Hindlimb muscle (tissue), 1 donor: ENCODE data around the gene LGALS9C. TPM values are rescaled to one million over a fixed set of nuclear protein-coding genes. Genes with fewer than 3 reads are reported as not detected.
"Not testable (repeated sequence)": the region's sequence is repeated elsewhere in the genome, so short reads cannot be mapped to it uniquely, and the experiment has no call there.

Source experiments
- DNase-seq: peaks from one replicate; pipeline ENCODE4 v3.0.0-alpha.2; 2013
- polyA plus RNA-seq: library from polyadenylated mRNA; unstranded; fragments of 120-200 nt; gene quantifications from one replicate; pipeline ENCODE4 v1.2.1, GENCODE V29; 2013; ENCODE audit not compliant: insufficient read length

The LGALS9C gene
- polyA plus RNA-seq, 1 donor, result not detected

- DNase-seq, result not testable (repeated sequence)
These were observed 2.5 kb downstream of the LGALS9C start for GRCh38 chr17:18478977-18479595.

- not testable (repeated sequence) for DNase-seq
These were observed 5.2 kb downstream of the LGALS9C start for GRCh38 chr17:18481775-18482174.

GRCh38 chr17:18485936-18486464 lies 9.4 kb downstream of the LGALS9C start:
- DNase-seq, result not testable (repeated sequence)

- DNase-seq, result not testable (repeated sequence)
These were observed 11.0 kb downstream of the LGALS9C start for GRCh38 chr17:18487633-18488032.

GRCh38 chr17:18488622-18489021 lies 12.0 kb downstream of the LGALS9C start:
- not testable (repeated sequence) for DNase-seq

- not testable (repeated sequence) for DNase-seq
These were observed 13.4 kb downstream of the LGALS9C start for GRCh38 chr17:18490016-18490415.

GRCh38 chr17:18492712-18493480 lies 16.3 kb downstream of the LGALS9C start:
- DNase-seq, result not testable (repeated sequence)

GRCh38 chr17:18494250-18494768 lies 17.7 kb downstream of the LGALS9C start:
- DNase-seq, result not testable (repeated sequence)

GRCh38 chr17:18497044-18497443 lies 20.5 kb downstream of the LGALS9C start:
- not testable (repeated sequence) for DNase-seq

- not testable (repeated sequence) for DNase-seq
These were observed 22.5 kb downstream of the LGALS9C start for GRCh38 chr17:18499100-18499499.

GRCh38 chr17:18499756-18500155 lies 23.2 kb downstream of the LGALS9C start:
- not testable (repeated sequence) for DNase-seq

GRCh38 chr17:18500281-18500680 lies 23.7 kb downstream of the LGALS9C start:
- DNase-seq, result not testable (repeated sequence)

- not testable (repeated sequence) for DNase-seq
These were observed 24.2 kb downstream of the LGALS9C start for GRCh38 chr17:18500816-18501215.

GRCh38 chr17:18503221-18503620 lies 26.6 kb downstream of the LGALS9C start:
- DNase-seq, result not testable (repeated sequence)

GRCh38 chr17:18507729-18508128 lies 31.1 kb downstream of the LGALS9C start:
- DNase-seq, result not testable (repeated sequence)

- DNase-seq, result not testable (repeated sequence)
These were observed 32.1 kb downstream of the LGALS9C start for GRCh38 chr17:18508667-18509066.

- DNase-seq, result not testable (repeated sequence)
These were observed 44.5 kb downstream of the LGALS9C start for GRCh38 chr17:18521100-18521499.

- not testable (repeated sequence) for DNase-seq
These were observed 48.4 kb downstream of the LGALS9C start for GRCh38 chr17:18525015-18525414.

GRCh38 chr17:18526168-18526800 lies 49.7 kb downstream of the LGALS9C start:
- not testable (repeated sequence) for DNase-seq

GRCh38 chr17:18527354-18527753 lies 50.8 kb downstream of the LGALS9C start:
- DNase-seq, result not testable (repeated sequence)

- not testable (repeated sequence) for DNase-seq
These were observed 51.8 kb downstream of the LGALS9C start for GRCh38 chr17:18528435-18528834.

- not testable (repeated sequence) for DNase-seq
These were observed 52.4 kb downstream of the LGALS9C start for GRCh38 chr17:18528899-18529500.
